MV-4-11 (cell line): ENCODE measurements around the gene DDX17.

Experiments
- DNase-seq: peaks from one replicate; lab custom pipeline; 2025; lab: John Stamatoyannopoulos, UW

DDX17 gene

DNA sequence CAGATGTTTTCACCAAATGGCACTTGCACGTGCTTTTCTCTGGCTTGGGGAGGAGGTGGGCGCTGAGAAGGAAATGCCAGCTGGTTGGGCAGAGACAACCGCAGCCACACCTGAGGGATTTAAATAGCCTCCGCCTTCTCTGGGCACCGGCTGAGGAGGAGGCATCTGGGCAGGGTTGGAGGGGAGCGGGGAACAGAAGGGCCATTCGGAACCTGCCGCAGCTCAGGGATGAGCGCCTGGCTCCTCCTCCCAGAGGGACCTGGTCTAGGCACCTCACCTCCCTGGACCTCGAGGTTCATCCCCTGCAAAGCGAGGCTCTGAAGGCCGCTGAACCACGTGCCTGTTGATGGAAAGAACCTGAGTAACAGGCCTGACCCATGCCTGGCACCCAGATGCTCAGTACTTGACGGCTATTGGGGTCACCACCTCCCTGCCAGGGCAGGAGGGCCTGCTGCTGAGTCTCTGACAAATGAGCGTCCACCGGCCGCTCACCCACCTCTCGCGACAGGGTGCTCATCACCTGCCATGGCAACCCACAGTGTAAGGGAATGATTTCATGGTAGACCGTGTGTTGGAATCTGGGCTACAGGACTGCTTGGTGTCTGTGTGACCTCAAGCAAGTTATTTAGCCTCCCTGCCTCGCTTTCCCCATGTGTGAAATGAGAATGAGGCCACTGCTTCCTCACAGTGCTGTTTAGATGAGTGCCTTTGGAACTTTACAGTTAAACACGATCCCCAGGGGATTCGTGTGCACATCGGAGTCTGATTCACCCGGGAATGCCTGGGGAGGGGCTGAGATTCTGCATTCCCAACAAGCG, 40.2 kb downstream of the DDX17 start:
- DNase-seq: no peak

DNA sequence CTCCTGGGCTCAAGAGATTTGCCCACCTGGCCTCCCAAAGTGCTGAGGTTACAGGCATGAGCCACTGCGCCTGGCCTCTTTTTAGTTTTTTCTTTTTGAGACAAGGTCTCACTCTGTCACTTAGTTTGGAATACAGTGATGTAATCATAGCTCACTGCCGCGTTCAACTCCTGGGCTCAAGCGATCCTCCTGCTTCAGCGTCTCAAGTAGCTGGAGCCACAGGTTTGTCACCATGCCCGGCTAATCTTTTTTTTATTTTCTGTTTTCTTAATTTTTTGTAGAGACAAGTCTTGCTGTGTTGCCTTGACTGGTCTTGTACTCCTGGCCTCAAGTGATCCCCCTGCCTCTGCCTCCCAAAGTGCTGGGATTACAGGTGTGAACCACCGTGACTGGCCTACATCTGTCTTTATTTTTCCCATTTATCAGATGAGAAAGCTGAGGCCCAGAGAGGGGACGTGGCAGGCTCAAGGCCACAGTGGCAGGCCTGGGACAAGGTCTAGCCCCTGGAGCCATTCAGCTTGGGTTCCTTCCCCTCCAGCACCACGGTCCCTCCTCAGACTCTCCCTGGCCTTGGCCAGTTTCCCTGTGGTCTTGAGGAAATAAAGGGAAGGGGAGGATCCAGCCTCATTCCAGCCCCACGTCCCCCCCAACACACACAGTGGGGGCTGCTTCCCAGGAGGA, 41.0 kb downstream of the DDX17 start:
- DNase-seq: no peak

DNA sequence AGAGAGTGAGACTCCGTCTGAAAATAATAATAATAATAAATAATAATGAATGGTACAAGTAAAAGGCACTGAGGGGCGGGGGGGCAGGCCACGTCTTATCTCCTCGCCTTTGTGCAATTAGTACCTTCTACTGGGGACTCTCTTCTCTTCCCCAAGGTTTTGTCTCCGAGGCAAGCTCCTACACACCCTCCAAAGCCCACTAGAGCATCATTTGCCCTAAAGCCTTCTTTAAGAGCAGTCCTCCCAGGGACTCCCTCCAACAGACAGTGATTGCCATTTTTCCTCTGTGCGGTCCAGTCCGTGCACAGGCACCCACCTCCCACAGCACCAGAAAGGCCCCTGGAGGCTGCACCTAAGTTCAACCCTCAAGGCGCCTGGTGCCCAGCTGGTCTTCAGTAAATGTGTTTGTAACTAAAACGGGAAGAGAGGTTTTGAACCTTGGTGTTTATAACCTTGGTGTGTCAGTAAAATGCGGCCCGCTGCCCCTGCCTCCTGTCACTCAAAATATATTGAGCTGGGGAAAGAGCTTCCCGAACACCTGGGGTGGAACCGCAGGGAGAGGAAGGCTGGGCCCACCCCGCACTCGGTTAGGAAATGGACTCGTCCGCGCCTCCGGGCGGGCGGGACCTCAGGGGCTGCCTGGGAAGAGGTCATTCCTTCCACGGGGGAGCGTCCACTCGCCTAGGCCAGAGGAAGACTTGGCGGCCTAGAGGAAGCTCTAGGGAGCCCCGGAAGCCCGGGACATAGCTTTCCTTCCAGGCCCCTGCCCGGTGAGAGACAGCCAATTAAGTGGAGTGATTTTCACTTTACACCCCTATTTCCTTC, 42.9 kb downstream of the DDX17 start:
- no peak for DNase-seq

DNA sequence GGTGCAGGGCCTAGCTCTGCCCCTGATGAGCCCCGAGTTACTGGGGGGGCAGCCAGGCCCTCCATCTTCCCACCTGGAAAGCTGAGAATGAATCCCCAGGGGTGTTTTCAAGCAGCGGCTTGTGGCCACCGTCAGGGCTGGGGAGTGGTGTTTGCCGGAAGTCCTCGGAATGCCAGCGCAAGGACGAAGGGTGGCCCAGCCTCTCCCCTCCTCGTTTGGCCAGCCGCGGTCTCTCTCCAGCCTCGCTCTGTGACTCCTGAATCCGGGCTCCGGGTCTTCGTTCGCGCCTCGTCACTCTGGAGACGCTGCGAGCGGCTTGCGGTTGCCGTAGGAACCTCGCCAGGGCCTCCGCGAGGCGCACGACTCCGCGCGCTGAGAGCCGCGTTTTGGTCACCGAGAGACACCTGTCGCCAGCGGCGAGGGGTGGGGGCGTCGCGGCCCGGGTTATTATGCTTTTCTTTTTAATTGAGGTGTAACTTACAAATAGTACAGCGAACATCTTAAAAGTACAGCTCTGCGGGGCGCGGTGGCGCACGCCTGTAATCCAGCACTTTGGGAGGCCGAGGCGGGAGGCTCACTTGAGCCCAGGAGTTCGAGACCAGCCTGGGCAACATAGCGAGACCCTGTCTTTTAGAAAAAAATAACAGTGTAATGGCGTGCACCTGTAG, 44.6 kb downstream of the DDX17 start:
- peak; percentile 61 for DNase-seq

DNA sequence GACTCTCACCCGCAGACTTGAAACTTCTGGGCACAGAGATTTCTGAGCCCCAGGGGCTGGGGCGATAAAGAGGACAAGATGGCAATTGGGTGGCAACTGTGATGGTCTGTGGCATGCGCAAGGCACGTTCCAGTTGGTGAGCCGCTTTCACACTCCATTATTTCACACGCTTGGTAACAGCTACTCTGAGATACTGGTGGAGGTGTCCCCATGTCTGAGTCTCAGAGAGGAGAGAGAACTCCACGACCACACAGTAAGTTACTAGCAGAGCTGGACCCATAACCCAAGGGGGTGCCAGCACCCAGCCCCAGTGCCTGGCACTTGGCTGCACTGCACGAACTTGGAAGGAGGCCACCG, 45.1 kb downstream of the DDX17 start:
- no peak for DNase-seq

DNA sequence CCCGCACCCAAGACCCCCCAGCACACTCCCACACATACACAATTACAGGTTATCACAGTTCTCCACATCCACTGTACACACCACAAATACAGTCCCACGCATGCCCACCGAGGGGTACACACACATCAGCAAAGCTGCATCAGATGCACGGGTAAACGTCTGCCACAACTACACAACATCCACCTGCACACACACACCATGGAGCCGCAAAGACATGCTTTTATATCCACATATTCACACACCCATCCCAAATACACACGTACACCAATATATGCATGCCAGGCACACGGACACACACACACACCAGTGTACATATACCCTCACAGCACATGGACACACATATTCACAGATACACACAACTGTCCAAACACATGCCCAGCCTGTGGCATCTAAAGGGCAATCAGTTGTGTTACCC, 45.7 kb downstream of the DDX17 start:
- DNase-seq: no peak

DNA sequence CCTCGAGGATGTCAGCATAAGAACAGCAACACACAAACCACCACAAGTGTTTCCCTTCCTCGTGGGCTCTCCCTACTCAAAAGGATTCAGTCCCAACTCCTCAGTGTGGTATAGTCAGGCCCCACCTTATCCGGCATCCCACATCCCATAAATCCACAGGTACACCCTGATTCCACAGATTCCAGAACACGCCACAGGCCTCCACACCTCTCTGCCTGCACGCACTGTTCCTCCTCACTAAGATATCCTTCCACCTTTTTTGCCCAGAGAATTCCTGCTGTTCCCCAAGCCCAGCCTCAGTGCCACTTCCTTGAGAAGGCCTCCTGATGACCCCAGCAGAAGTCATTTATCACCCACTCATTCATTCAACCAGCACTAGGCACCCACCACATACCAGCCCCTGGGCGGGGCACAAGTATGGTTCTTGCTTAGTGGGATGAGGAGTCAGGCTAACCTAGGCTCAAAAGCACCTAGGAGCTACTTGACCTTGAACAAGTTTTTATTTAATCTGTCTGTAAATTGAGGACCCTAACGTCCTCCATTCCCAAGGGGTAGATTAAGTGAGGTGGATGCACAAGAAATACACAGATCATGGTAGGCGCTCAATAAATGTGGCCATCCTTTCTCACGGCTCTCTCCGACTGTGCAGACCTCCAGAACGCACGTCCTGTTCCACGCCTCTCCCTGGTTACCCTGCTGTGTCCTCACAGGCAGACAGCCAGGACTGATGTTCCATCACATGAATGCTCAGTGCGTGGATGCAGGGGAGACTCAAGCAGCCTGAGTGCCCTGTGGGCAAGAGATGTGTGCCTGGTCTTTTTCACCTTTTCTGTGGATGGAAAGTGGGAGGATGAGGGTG, 49.0 kb downstream of the DDX17 start:
- DNase-seq: no peak

DNA sequence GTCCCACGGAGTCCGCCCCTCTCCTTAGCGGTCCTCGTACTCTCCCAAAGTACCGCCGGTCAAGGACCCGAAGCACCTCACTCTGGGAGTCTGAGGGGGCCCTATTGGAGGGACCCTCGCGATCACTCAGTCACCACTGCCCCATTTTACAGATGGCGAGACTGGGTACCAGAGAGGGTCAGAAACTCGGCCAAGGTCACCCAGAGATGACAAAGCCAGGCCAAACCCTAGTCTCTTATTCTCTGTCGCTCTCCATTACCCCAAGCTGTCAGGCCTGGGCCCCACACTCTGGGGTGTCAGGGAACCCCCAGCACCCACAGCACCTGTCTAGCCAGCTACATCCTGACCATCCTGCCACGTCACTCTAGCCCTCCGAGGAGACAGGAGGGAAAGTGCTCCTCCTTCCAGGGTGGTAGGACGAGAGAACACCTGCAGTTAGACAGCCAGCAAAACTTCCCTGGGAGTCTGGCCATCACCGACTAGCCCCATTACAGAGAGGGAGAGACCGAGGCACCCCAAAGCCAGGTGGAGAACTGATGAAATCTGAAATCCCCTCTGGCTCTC, 49.8 kb downstream of the DDX17 start:
- no peak for DNase-seq

DNA sequence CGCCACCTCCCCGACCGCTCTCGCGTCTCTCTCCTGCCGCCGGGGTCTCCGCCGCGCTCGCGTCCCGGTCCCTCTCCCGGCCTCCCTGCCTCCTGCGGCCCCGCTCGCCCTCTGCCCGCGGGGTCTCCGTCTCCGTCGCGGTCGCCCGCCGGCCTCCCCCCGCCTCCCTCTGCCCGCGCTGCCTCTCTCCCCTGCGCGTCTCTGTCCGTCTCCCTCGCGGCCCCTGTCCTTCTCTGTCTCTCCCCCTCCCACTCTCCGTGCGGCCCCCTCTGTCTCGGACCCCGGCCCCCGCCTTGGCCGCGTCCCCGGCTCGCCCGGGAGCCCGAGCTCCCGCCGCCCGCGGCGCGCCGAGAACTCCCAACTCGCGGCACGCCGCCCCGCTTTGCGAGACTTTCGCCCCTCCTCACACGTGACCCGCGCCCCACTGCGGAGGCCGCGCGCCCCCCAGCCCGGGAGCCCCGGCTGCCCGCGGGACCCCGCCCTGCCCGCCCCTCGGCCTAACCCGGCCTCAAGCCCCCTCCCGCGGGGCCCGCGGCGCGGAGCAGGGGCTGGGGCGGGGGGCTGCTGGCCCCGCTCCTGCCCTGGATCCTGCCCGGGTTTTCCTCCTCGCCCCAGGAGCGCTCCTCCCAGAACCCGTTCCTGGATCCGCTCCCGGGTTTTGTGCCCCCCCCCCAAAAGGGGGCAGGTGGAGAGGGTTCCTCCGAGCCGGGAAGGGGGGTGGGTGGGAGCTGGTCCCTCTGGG, 50.4 kb downstream of the DDX17 start:
- no peak for DNase-seq

DNA sequence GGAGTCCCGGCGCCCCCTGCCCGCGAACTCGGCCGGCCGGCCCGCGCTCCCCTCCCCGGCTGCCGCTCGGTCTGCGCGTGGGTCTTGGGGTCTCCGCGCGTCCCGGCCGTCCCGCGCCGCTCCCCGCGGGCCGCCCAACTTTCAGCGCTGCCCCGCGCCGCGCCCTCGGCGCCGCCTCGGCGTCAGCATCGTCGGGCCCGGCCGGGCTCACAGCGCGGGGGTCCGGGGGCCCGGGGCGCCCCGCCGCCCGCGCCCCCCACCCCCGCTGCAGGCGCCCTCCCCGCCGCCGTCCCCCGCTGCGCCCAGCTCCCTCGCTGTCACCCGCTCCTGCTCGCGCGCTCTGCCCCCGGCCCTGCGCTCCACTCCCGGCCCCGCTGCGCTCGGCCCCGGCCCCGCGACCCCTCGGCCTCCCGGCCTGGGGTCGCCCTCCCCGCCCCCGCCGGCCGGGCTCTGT, 51.0 kb downstream of the DDX17 start, which contains the start of gene KCNJ4:
Gene KCNJ4, minus strand, starts transcription at position 124 of the 454 bp plus-strand sequence. CDS start 27,067 bp downstream, outside the sequence.
- DNase-seq: no peak

DNA sequence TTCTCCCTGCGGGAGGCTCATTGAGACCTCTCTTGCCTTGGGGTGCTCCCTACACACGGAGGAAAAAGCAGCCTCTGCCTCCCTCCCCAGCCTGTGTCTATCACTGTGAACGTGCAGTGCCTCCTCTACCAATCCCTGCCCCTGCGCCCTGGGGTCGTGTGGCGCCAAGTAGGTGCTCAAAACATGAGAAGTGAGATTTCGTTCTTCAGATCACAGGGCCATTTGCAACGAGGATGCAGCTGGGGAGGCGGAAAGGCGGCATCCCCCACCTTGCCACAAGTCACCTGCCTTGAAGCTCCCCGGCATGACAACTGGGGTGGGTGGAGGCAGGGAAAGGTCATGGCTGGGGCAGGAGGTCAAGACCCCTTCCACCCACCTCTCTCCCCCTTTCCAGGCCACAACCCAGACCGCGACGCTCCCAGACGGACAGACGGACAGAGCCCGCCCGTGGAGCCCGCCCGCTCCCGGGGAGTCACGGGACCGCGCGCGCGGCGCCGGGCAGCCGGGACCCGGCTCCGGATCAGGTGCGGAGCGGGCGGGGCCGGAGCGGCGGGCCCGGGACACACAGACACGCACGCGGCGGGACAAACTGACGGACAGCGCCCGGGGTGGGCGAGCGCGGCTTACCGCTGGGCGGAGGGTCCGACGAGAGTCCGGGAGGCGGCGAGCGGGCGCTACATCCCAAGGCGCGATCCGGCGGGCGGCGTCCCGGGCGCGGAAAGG, 51.6 kb downstream of the DDX17 start:
- DNase-seq: no peak

DNA sequence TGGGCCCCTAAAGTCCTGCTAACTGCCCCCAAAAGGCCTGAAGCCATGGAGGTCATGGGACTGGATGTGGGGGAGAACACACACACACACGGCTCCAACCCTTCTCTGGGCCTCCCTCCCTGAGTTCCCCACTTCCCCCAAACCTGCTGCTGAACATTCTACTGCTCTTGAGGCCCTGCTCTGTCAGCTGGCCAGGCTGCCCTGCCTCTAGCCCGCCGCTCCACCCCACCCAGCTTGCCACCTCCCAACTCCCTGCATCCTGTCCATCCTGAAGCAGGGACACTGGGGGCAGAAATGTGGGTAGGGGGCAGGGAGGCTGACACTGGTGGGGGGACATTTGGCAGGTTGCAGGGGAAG, 52.1 kb downstream of the DDX17 start:
- DNase-seq: no peak

DNA sequence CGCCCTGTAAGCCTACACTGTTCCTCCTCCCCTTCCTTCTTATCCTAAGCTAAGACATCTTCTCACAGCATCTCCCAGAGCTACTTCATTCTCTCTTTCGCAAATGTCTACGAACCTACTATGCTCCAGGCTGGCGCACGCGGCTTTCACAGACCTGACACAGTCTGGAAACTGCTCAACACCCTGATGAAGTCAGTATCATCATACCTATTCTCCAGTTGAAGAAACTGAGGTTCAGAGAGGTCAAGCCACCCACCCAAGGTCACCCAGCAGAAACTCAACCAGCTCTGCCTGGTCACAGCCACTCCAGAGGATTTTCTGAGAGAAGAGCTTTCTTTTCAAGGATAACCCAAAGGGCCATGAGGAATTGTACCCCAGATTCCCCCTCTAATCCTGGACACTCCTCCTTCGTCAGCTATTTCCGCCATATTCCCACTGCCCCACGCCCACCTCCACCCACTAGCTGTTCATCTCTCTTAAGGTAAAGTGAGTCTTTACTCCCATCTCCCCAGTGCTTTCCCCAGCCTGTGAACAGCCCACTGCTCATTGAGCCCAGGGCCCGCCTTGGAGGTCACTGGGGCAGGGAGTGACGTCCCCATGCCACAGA, 52.9 kb downstream of the DDX17 start:
- DNase-seq: no peak

DNA sequence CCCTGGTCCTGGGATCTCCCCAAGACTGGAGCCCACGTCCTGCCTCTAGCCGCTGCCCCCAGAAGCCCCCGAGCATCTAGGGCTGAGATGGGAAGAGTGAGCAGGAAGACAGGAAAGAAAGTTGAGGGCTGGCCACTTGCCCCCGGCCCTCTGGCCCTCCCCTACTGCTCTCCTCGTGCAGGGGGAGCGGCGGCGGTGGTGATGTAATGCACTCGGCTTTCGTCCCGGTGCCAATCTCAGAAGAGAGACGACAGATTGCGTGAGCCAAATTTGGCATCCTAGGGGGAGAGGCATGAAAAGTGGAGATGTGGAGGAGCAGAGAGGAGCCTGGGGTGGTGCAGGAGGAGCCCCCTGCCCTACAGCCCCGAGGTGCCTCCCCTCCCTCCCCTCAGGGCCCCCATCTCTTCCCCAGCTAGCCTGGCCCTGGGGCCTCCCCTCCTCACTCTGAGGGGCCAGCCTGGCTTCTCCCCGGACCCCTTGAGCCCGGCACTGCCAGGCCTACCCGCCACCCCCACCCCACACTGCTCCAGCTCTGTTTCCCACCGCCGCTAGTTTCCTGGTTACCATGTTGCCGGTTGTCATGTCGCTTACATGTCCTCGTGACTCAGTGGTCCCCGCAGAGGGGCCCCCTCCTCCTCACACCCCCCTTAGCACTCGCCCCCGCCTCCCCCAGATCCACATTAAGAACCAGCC, 53.6 kb downstream of the DDX17 start:
- DNase-seq: no peak

DNA sequence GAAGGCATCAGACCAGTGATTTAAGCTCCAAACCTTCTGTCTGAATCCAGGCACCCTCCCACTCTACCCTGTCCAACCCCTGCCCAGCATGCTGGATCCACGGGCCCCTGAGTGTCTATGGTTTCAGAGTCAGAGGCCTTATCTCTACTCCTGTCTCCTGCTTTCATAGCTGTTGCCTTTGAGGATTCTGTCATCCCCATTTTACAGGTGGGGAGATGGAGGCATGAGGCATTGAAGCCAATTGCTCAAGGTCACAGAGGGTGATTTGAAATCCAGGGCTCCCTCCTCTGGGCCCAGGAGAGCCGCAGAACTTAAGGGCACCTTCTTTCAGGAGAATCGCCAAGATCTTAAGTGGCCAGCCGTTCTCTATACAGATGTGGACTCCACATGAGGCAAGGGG, 54.2 kb downstream of the DDX17 start:
- DNase-seq: no peak

DNA sequence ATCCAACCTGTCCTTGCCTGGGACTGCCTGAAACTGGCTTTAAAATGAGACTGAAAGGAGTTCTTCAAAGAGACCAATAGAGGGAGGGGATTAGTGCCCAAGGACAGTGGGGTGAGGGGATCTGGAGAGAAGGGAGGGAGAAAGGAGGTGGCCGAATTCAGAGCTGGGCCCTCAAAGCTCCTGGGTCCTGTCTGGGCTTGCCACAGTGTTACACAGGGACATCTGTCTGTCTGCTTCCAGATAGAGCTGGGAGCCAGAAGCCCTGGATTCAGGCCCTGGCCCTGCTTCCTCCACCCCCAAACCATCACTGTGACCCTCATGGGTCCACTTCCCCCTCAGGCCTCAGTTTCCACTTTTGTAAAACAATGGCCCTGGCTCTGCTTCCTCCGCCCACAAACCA, 54.7 kb downstream of the DDX17 start:
- DNase-seq: no peak

DNA sequence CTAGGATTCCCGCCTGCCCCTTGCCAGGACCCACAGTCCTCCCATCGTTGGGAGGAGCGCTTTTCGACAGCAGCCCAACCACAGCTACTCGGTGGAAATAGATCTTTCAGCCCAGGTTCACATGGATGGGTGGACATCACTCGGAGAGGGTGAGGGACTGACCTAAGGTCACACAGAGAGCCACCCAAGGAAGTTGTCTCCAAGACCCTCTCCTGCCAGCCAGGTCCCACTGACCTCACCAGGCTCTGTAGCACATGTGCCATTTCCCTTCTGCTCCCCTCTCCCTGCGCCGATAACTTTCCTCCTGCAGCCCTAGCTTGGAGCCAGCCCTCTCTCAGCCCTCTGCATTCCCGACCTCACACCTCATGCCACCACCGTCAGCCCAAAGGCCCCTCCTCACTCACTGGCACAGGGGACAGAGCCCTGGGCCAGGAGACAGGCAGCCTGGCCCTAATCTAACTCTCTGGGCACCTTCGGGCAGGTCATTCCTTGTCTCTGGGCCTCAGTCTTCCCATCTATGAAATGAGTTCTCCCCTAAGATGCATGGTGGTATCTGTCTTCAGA, 55.8 kb downstream of the DDX17 start:
- no peak for DNase-seq

DNA sequence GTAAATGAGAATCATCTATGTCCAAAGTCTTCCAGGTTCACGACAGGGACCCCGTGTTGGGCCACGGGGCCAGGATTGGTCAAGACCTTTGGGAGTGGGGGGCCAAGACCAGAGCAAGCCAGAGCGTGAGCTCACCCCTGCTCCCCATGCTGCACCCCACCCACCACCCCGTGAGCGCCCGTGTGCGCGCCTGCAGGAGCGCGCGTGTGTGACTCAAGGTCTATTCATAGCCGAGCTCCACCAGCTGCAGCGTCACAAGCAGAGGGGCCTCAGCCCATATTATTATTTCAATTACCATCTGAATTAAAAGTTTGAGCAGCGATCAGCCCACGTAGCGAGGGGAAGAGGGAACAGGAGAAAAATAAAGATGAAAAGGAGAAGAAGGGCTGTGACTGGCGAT, 56.3 kb downstream of the DDX17 start:
- DNase-seq: no peak
